OCI-LY1 (cell line): ENCODE data around the gene BAIAP3.

Source experiments
- H2AFZ ChIP-seq: fragments of 200-600 bp; sonication (generic), shearing (Covaris generic); 2 replicates; pipeline ENCODE4 v1.6.0; 2014; ENCODE audit warnings: antibody characterized with exemption, mild to moderate bottlenecking, low read length
- H3F3A ChIP-seq: fragments of 200-600 bp; sonication (generic), shearing (Covaris generic); 2 replicates; pipeline ENCODE4 v1.6.0; 2014; ENCODE audit warnings: mild to moderate bottlenecking, antibody characterized with exemption, low read length, moderate library complexity; ENCODE audit not compliant: insufficient read depth
- H3K27ac ChIP-seq: fragments of 200-600 bp; sonication (generic); 2 replicates; pipeline ENCODE4 v1.5.1; 2014; ENCODE audit warnings: low read length, mixed run types, mild to moderate bottlenecking, low read depth; ENCODE audit not compliant: poor library complexity, severe bottlenecking
- H3K27me3 ChIP-seq: fragments of 200-600 bp; sonication (generic); 2 replicates; pipeline ENCODE4 v1.6.0; 2014; ENCODE audit warnings: antibody characterized with exemption, mild to moderate bottlenecking, low read length, moderate library complexity; ENCODE audit not compliant: insufficient read depth
- H3K36me3 ChIP-seq: fragments of 200-600 bp; sonication (generic); 2 replicates; pipeline ENCODE4 v1.6.1; 2014; ENCODE audit warnings: mild to moderate bottlenecking, antibody characterized with exemption, low read length, moderate library complexity, mixed read lengths; ENCODE audit not compliant: insufficient read depth
- H3K4me1 ChIP-seq: fragments of 200-600 bp; sonication (generic); 2 replicates; pipeline ENCODE4 v1.5.1; 2014; ENCODE audit warnings: mild to moderate bottlenecking, low read length, moderate library complexity; ENCODE audit not compliant: insufficient read depth, severe bottlenecking
- H3K4me2 ChIP-seq: fragments of 200-600 bp; sonication (generic), shearing (Covaris generic); 2 replicates; pipeline ENCODE4 v1.6.1; 2014; ENCODE audit warnings: low read length
- H3K4me3 ChIP-seq: fragments of 200-600 bp; sonication (generic); 2 replicates; pipeline ENCODE4 v1.5.1; 2014; ENCODE audit warnings: low read length, low read depth, mild to moderate bottlenecking, mixed read lengths; ENCODE audit not compliant: poor library complexity, severe bottlenecking
- H3K79me2 ChIP-seq: fragments of 200-600 bp; shearing (Covaris generic); 2 replicates; pipeline ENCODE4 v1.6.1; 2016; ENCODE audit warnings: mixed run types, low read length, mixed read lengths; ENCODE audit not compliant: insufficient read depth
- H3K9ac ChIP-seq: fragments of 200-600 bp; sonication (generic), shearing (Covaris generic); 2 replicates; pipeline ENCODE4 v1.6.1; 2014; ENCODE audit warnings: mild to moderate bottlenecking, low read length, mixed read lengths
- H3K9me2 ChIP-seq: fragments of 200-600 bp; sonication (generic), shearing (Covaris generic); 2 replicates; pipeline ENCODE4 v1.6.1; 2014; ENCODE audit warnings: low read depth, mild to moderate bottlenecking, low read length, mixed read lengths
- H3K9me3 ChIP-seq: fragments of 200-600 bp; shearing (Covaris generic); 2 replicates; pipeline ENCODE4 v1.6.1; 2014; ENCODE audit warnings: low read length, mixed read lengths
- H4K20me1 ChIP-seq: fragments of 200-600 bp; sonication (generic), shearing (Covaris generic); 2 replicates; pipeline ENCODE4 v1.6.0; 2016; ENCODE audit warnings: mild to moderate bottlenecking, low read length; ENCODE audit not compliant: insufficient read depth
- CTCF ChIP-seq: fragments of 200-600 bp; sonication (generic), shearing (Covaris generic); IDR thresholded peaks from 2 replicates; pipeline ENCODE4 v1.5.1; 2017; ENCODE audit warnings: mild to moderate bottlenecking, antibody characterized with exemption, low read length, moderate library complexity, mixed read lengths
- EZH2 ChIP-seq: fragments of 200-600 bp; sonication (generic), shearing (Covaris generic); IDR thresholded peaks from 2 replicates; pipeline ENCODE4 v1.8.0; 2017; ENCODE audit warnings: borderline replicate concordance, mixed run types, mild to moderate bottlenecking, antibody characterized with exemption, low read length, moderate library complexity, mixed read lengths

BAIAP3 gene

GRCh38 chr16:1308977-1309885 is 24.2 kb upstream of the BAIAP3 start, which contains the start of gene UBE2I:
Gene UBE2I (plus strand): TSS chr16:1309636. CDS start chr16:1314031, 4,395 bp downstream.
- peaks cover 30% of the 10 kb centered on the region; the same call in 1 of the 2 replicates for H3K36me3 ChIP-seq
- no peaks in the 10 kb centered on the region for H3K9me2 ChIP-seq
- H3K4me2 ChIP-seq, result peak within 1 kb of the TSS; percentile 98
- H3K79me2 ChIP-seq, result peaks cover 44% of the 10 kb centered on the region
- H2AFZ ChIP-seq, result 0 out of 2 replicates have a peak within 1 kb of the TSS, but pooled peaks have one; percentile 99
- peak within 1 kb of the TSS; percentile 96 for H3K27ac ChIP-seq
- peak within 1 kb of the TSS; percentile 100 for H3K9ac ChIP-seq
- no peaks in the 10 kb centered on the region for H3K27me3 ChIP-seq
- TF ChIP-seq CTCF (no peak), EZH2 (no peak)
- H3F3A ChIP-seq, result no peaks in the 10 kb centered on the region
- H4K20me1 ChIP-seq, result no peaks in the 10 kb centered on the region
- no peaks in the 10 kb centered on the region for H3K9me3 ChIP-seq
- peak within 1 kb of the TSS; percentile 96 for H3K4me3 ChIP-seq
- peaks cover 20% of the 10 kb centered on the region for H3K4me1 ChIP-seq

DNA sequence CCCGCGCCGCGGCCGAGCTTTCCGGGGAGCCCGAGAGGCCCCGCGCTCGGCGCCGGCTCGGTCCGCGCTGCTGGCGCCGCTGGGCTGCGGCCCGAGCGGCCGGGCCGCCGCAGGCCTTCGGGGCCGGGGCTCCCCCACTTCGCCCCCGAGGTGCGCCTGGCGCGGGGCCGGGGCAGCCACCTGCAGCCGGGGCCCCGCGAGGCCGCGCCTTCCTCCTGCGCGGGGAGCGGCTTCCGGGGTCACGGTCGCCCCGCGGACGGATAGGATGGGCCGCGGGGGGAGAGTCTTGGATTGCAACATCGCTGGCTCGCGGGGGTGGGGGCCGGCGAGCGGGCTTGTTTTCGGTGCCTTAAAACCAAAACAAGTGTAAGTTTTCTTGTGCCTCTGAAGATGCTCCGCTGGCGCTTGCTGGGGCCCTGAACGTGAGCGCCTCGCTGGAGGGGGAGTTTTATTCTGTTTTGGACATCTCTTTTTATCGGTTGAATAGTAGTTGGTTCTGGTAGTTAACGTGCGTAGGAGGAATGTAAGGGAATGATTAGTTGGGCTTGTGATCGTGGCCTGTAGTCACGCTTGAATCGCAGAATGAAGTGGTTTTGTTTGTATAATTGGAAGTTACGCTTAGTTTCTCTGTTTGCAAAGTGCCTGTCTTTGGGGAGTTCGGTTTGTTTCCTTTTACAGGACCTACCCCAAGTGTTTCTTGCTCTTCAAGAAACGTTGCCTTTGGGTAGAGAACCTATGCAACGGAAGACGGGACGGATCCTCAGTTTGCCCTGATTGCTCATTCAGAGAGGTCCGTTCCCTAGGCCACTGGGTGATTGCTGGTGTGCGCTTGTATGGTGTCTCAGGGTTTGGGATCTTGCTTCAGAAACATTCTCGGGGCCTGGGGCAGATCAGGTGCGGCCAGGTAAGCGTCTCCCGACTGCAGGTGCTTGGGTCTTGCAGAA is 23.3 kb upstream of the BAIAP3 start:
- H3K36me3 ChIP-seq, result peaks cover 40% of the 10 kb centered on the region
- H3K27ac ChIP-seq, result peak overlapping the region; percentile 58
- H2AFZ ChIP-seq, result no peak overlapping the region
- no peaks in the 10 kb centered on the region for H3K9me3 ChIP-seq
- H4K20me1 ChIP-seq, result no peaks in the 10 kb centered on the region
- no peaks in the 10 kb centered on the region for H3K27me3 ChIP-seq
- no peaks in the 10 kb centered on the region for H3K9me2 ChIP-seq
- H3K4me3 ChIP-seq, result peak overlapping the region; percentile 96
- peaks cover 17% of the 10 kb centered on the region for H3K4me1 ChIP-seq
- H3K9ac ChIP-seq, result peak overlapping the region; percentile 92
- H3F3A ChIP-seq, result no peaks in the 10 kb centered on the region
- peak overlapping the region; percentile 90 for H3K4me2 ChIP-seq
- TF ChIP-seq CTCF, result no peak
- TF ChIP-seq EZH2, result no peak
- peaks cover 45% of the 10 kb centered on the region for H3K79me2 ChIP-seq

GRCh38 chr16:1310832-1311200 is 22.6 kb upstream of the BAIAP3 start:
- H4K20me1 ChIP-seq, result no peaks in the 10 kb centered on the region
- H3F3A ChIP-seq, result no peaks in the 10 kb centered on the region
- peak overlapping the region; percentile 90 for H3K4me2 ChIP-seq
- peaks cover 17% of the 10 kb centered on the region for H3K4me1 ChIP-seq
- TF ChIP-seq EZH2, result no peak
- no peak for TF ChIP-seq CTCF
- peaks cover 45% of the 10 kb centered on the region for H3K79me2 ChIP-seq
- H3K9me3 ChIP-seq, result no peaks in the 10 kb centered on the region
- no peaks in the 10 kb centered on the region for H3K27me3 ChIP-seq
- peaks cover 46% of the 10 kb centered on the region for H3K36me3 ChIP-seq
- H3K27ac ChIP-seq, result no peak overlapping the region
- no peak overlapping the region for H2AFZ ChIP-seq
- peak overlapping the region; percentile 96 for H3K4me3 ChIP-seq
- H3K9ac ChIP-seq, result peak overlapping the region; percentile 92
- H3K9me2 ChIP-seq, result no peaks in the 10 kb centered on the region
